ELF-1 (cell line): ENCODE results near the gene SND1.

Experiments used
- DNase-seq: peaks from one replicate; pipeline ENCODE4 v3.0.0-alpha.2; 2016; ENCODE audit warnings: low read depth, low spot score

Gene SND1

DNA sequence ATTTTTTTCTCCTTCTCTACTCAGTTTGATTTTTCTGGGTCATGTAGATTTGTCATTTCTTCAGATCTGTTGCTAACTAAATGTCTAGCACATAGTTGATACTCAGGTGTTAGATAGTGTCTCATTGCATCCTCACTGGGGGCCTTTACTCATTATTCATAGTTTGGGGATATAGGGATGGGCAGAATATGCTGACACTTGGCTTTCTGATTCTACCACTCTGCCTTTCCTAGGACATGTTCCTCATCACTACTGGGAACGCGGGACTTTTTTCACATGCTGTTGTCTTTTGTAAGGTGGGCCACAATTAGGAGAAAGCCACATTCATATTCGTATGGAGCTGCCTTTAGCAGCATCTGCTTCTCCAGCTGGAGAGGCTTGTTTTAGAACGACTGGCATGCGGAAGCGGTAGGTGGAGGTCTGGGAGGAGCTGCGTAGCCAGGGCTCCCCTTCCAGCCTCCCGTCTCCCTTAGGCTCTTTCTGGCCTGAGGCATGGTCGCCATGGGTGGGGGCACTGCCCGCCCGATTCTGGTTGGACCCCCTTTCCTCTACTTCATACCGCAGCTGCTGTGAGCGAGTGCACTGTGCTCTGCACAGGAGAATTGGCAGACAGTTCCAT is 78.8 kb downstream of the SND1 start:
- no peak for DNase-seq

- no peak for DNase-seq
These were observed 79.6 kb downstream of the SND1 start for GRCh38 chr7:127731431-127732080.

- DNase-seq: no peak
These were observed 80.3 kb downstream of the SND1 start for GRCh38 chr7:127732306-127732705.

GRCh38 chr7:127733986-127734385 is 82.0 kb downstream of the SND1 start:
- no peak for DNase-seq

GRCh38 chr7:127736511-127736910 is 84.5 kb downstream of the SND1 start:
- DNase-seq: no peak

- no peak for DNase-seq
These were observed 86.9 kb downstream of the SND1 start for GRCh38 chr7:127738859-127739258.

GRCh38 chr7:127741764-127742375 is 89.9 kb downstream of the SND1 start:
- DNase-seq: no peak

DNA sequence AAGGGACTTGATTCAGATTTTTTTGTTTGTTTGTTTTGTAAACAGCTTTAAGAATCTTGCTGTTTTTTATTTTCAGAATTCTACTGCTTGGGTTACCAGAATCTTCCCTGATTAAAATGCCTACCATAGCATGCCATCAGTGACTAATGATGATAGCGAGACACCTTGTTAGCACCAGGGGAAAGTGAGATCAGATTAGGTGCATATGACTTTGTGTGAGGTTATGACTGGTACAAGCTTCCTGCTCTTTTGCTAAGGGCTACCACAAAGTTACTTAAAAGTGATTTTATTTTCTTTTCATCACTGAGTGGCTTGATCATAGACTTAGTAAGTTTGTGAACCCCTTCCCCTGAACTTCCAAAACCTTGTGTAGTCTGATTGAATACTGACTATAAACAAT is 93.5 kb downstream of the SND1 start:
- DNase-seq: no peak

GRCh38 chr7:127751062-127751461 is 99.1 kb downstream of the SND1 start:
- no peak for DNase-seq

DNA sequence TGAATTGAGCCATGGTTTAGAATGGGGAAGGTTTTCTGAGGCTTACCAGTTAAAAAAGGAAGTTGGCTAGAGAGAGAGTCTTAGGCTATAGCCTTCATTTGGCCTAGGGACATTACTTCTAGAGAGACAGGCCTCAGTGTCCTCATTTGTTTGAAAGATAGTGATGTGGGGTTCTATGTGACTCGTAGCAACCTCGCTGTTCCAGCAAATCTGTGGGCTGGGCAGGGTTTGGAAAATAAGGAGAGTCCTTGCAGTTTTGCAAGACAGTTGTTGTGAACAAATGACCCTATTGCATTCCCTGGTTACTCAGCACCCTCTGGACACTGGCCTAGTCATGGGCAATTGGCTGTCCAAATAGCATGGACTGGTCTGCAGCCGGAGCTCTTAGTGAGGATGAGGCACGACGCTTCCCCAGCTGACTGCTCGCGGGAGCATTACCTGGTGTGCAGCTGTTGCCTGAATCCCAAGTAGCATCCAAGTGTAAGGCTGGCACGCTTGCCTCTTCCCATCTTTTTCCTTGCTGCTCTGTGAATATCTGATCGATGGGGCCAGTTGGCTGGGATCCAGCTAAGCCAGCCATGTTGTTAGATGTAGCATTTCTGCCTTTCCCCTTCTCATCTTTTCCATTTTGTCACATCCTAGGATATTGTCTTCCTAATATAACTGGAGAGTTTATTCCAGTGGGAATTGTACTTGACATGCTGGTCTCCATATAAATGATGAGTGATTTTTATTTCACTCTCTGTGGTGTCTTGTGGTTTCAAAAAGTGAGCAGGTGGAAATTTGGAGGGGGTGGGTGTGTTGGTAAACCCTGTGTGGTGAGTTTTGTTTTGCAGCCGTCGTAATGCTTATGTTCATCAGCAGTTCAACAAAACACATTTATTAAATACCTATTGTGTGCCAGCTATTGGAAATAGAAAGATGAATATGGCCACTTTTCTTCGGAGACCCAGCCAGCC is 99.8 kb downstream of the SND1 start:
- DNase-seq: no peak

DNA sequence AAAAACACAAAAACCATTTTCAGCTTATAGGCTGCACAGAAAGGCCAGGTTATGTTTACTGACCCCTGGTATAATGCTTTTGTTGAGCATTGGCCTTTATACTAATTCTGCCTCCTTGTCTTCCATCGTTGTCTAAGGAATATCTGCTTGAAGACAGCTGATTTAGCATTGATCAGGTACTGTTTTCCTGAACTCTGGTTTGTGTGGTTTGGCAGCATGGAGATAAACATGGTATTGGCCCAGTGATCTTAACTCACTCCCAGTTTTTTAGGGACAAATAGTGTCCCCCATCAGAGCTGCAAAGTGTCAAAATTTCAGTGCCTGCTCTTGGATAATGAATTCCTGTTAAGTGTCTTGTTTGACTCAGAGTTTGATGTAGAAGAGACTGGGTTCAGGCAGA is 100.8 kb downstream of the SND1 start:
- no peak for DNase-seq

DNA sequence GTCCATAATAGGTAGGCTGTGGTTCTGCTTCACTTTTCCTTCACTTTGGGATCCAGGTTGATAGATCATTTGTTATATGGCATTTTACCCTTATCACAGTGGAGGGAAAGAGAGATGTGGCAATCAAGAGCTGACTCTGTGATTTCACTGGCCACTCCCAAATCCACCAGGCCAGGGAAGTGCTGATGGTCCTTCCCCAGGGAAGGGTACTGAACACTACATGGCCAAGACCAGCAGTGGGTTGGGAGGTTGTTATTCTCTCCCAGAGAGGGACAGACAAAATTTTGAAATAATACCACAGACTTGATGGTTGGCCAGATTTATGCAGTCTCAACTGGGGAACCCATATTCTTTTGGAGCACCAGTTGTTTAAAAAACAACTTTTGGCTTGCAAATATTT is 102.5 kb downstream of the SND1 start:
- DNase-seq: no peak

DNA sequence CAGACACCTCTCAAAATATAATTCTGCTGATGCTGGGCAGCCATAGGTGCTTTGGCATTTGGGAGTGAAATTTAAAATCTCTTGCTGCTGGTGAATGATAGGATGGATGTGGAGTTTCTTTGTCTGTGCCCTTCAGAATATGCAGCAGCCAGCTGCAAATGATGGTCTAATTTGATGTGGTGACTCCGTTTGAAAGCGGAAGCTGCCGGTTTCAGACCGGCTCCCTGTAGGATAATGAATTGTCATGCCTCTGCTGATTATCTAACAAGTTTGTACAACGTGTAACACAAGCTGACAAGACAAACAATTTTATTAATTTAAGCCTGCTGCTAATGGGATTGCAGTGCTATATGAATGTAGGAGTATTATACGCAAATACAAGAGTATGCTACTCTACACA is 103.5 kb downstream of the SND1 start:
- DNase-seq: no peak

GRCh38 chr7:127755965-127756364 is 104.0 kb downstream of the SND1 start:
- no peak for DNase-seq

DNA sequence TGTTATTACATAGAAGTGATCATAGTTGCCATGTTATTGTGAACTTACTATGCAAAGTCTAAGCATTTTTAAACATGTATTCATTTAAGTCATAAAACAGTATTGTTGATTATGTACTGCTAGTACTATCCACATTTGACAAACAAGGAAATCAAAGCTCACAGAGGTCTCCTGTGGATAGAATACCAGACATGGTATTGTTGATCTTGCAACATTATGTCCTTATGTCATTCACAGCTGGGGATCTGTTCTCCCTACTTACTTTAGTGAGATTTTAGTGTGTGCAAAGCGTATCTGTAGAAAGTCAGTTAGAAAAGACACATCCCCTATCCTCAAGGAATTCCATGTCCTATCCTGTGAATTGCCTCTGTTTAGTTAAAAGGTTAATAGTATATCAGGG is 106.1 kb downstream of the SND1 start:
- DNase-seq: no peak

DNA sequence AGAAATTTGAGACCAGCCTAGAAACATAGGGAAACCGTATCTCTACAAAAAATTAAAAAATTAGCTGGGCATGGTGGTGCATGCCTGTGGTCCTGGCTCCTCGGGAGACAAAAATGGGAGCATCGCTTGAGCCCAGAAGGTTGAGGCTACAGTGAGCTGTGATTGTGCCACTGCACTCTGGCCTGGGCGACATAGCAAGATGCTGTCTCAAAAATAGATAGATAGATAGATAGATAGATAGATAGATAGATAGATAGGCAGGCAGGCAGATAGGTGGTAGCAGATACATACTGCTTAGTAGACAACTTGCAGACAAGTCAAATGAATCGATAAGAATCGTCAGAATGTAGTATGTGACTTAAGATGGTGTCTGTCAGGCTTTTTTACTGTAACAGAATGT is 106.9 kb downstream of the SND1 start:
- DNase-seq: no peak

- no peak for DNase-seq
These were observed 108.0 kb downstream of the SND1 start for GRCh38 chr7:127759945-127760421.

DNA sequence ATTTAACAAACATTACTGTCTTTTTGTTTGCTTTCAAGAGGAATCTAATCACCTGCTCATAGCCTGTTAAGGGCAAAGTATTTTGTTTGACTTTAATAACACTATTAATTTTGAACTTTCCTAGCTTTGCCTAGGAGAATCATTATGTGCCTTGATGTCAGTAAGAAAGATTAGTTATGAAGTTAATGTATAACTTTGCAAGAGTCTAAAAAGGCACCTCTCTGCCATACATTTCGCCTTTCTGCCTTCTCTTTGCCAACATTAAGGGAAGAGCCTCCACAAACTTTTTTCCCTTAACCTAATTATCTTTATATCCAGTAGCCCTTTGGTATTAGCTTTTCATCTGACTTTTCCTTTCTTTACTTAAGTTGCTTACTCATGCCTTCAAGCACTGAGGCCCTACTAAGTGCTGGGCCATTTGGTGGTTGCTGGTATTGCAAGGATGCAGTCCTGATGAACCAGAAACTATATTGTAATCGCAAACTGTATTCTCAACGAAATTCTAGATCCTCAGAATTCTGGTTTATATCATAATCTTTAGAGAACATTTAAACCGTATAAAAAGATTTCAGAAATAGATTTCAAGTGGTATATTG is 108.5 kb downstream of the SND1 start:
- no peak for DNase-seq

GRCh38 chr7:127761196-127761595 is 109.2 kb downstream of the SND1 start:
- no peak for DNase-seq

- no peak for DNase-seq
These were observed 112.7 kb downstream of the SND1 start for GRCh38 chr7:127764681-127765080.

- DNase-seq: no peak
These were observed 113.2 kb downstream of the SND1 start for GRCh38 chr7:127765150-127765549.
